GM18505 (cell line): ENCODE results near the gene GPX2.

Source experiments
- ATAC-seq: cut with Tn5 transposase; IDR thresholded peaks from one replicate; pipeline ENCODE4 v1.9.1; 2021; ENCODE audit not compliant: unreplicated experiment
- POLR2A ChIP-seq: IDR thresholded peaks from 4 replicates; pipeline ENCODE4 v1.6.1; 2011; ENCODE audit warnings: borderline replicate concordance; ENCODE audit not compliant: insufficient read depth, insufficient read length; ENCODE audit errors: extremely low read depth

GPX2 gene

DNA sequence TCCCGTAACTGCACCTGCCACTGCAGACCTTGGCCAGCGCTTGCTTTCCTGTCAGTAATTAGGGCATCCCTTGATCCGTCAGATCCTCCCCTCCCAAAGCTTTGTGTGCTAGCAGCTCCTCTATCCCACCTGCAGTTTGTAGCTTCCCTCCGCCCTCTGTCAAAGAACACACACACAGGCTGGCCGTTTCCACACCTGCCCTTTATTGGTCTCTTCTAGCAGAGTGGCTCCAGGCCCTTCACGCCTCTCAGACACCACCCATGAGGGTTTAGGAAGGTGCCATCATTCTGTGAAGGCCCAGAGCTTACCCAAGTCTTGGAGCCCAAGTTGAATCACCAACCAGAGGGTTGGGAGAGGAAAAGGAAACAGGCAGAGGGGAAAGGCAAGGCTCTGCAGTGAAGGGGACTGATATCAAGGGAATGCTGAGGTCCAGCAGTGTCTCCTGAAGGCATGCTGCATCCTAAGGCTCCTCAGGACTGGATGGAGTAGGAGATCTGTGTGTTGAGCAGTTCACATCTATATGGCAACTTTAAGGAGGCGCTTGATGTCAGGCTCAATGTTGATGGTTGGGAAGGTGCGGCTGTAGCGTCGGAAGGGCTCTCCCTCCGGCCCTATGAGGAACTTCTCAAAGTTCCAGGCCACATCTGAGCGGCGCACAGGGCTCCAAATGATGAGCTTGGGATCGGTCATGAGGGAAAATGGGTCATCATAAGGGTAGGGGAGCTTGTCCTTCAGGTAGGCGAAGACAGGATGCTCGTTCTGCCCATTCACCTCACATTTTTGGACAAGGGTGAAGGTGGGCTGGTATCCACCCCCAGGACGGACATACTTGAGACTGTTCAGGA is 3.4 kb downstream of the GPX2 start:
- no peak for ATAC-seq
- TF ChIP-seq POLR2A = no peak

- TF ChIP-seq POLR2A = no peak
- ATAC-seq = no peak
These were observed 4.7 kb downstream of the GPX2 start for GRCh38 chr14:64937821-64938193.

- TF ChIP-seq POLR2A = no peak
- ATAC-seq = no peak
These were observed 5.2 kb downstream of the GPX2 start for GRCh38 chr14:64937171-64937820.

DNA sequence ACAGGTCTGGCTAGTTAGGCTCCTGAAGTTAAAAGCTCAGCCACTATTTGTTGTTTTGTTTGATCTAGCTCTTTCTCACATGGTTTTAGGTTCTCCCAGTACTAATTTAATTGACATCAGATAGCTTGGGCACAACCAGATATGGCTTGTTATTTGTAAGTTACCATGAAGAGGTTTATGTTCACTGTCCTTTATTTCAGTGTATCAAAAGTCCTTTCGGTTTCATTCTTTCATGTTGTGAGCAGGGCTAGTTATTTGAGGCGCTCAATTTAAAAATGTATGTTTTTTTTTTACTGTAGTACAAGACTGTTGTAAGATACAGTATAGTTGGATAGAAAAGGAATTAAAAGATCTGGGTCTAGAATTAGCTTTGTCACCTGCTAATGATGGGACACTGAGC is 7.0 kb downstream of the GPX2 start:
- TF ChIP-seq POLR2A = no peak
- ATAC-seq = no peak

- no peak for TF ChIP-seq POLR2A
- no peak for ATAC-seq
These were observed 8.1 kb downstream of the GPX2 start for GRCh38 chr14:64934338-64934929.

DNA sequence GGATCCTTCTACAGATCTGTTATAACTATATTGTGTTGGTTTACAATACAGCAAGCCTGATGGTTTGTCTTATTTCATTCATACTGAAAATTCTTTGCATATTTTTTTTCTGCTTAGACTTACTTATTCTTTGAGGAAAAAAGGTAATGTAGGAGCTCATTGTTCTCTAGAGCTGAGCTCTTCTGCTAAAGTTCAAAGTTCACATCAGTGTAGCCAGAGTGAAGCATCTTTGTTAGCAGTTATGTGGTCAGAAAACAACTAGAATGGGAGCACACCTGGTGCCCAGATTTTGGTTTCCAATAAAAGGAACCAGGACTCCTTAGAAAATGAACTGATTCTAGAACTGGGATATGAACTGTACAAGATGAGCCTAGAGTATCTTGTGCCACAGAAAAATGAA is 10.3 kb downstream of the GPX2 start:
- TF ChIP-seq POLR2A = no peak
- no peak for ATAC-seq

GRCh38 chr14:64931123-64931522 is 11.4 kb downstream of the GPX2 start:
- ATAC-seq = no peak
- no peak for TF ChIP-seq POLR2A

GRCh38 chr14:64930085-64930843 is 12.3 kb downstream of the GPX2 start:
- ATAC-seq = no peak
- TF ChIP-seq POLR2A = no peak

- TF ChIP-seq POLR2A = no peak
- ATAC-seq = no peak
These were observed 13.6 kb downstream of the GPX2 start for GRCh38 chr14:64929014-64929359.

- TF ChIP-seq POLR2A = no peak
- ATAC-seq = peak; percentile 74
These were observed 14.1 kb downstream of the GPX2 start for GRCh38 chr14:64928239-64929013.

DNA sequence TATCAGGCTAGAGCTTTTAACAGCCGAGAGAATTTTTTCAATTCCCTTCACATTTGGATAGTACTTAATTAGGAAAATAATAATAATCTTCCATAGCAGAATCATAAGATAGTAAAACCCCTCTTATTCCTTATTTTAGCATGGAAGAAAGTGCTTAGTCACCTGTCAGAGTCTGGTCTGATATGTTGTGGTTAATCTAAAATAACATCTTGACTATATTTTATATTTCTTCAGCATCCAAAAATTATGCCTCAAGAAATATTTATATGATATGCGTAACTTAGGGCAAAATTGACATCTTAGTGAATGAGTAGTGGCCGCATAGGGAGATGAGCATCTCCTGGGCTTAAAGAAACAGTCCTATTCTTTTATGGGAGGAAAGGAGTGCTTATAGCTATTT is 15.5 kb downstream of the GPX2 start:
- no peak for ATAC-seq

GRCh38 chr14:64926398-64926995 is 16.0 kb downstream of the GPX2 start:
- ATAC-seq = no peak
- TF ChIP-seq POLR2A = no peak

More for the DNA sequence above, 15.5 kb downstream of the GPX2 start:
- TF ChIP-seq POLR2A = no peak
